ENCODE measurements around the gene AK4. TPM values are rescaled to one million over a fixed set of nuclear protein-coding genes. Genes with fewer than 3 reads are reported as not detected.

The AK4 gene
- polyA plus RNA-seq, 1 donor: 6.9 TPM

- DNase-seq: no peak
Measured at GRCh38 chr1:65176591-65176990, 28.6 kb downstream of the AK4 start.

GRCh38 chr1:65177457-65177856 is 29.5 kb downstream of the AK4 start:
- DNase-seq: no peak

- no peak for DNase-seq
Measured at GRCh38 chr1:65178235-65178634, 30.2 kb downstream of the AK4 start.

- DNase-seq: no peak
Measured at GRCh38 chr1:65179148-65179547, 31.1 kb downstream of the AK4 start.

DNA sequence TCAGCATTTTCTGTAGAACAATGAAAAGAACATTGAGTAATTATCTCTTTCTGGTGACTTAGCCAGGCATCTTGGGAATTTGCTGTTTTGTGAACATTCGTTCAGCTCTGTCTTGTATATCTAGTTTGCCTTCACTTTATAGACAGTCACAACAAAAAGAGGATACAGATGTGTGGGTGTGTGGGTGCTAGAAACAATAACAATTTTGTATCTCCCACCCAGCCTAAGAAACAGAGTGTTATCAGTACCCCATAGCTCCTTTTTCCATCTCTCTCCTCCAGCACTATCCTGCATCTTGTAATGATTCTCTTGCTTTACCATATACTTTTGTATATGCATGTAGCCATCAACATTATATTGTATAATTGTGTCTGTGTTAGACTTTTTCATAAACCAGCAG is 33.0 kb downstream of the AK4 start:
- no peak for DNase-seq

GRCh38 chr1:65182658-65183268 is 34.8 kb downstream of the AK4 start:
- DNase-seq: no peak

DNA sequence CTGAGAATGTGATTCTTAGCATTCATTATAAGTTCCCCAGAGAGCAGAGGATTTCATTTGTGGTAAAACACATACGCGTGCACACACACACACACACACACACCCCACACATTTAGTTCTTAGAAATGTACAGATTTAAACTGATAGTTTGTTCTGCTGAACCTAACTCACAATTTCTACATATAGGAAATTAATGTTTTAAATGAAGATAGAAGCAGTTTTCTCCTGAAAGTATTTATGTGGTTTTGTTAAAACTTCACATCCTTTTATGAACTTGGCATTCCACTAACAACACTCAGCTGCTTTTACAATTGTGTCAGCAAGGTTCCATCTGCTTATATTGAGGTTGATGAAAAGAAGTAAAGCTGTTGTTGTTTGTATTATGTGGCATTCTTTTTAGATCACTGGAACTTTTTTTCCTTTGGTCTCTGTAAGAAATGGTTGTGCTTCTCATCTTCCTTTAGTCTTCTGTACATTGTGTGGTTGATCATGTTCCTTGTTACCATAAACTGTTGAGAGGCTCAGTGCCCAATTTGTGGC is 41.6 kb downstream of the AK4 start:
- DNase-seq: no peak

- no peak for DNase-seq
Measured at GRCh38 chr1:65190229-65190628, 42.2 kb downstream of the AK4 start.

GRCh38 chr1:65193129-65193695 is 45.2 kb downstream of the AK4 start:
- no peak for DNase-seq

- peak; percentile 82 for DNase-seq
Measured at GRCh38 chr1:65195495-65196417, 47.8 kb downstream of the AK4 start.

DNA sequence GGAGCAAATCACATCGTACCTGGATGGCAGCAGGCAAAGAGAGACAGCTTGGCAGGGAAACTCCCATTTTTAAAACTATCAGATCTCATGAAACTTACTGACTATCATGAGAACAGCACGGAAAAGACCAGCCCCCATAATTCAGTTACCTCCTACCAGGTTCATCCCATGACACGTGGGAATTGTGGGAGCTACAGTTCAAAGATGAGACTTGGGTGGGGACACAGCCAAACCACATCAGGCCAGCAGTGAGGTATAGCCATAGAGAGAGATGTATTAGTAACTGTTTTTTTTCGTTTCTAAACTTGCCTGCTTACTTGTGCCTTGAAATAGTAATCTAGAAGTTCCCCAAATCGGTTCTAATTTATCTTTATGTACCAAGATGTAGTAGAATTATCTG is 48.9 kb downstream of the AK4 start:
- DNase-seq: no peak

DNA sequence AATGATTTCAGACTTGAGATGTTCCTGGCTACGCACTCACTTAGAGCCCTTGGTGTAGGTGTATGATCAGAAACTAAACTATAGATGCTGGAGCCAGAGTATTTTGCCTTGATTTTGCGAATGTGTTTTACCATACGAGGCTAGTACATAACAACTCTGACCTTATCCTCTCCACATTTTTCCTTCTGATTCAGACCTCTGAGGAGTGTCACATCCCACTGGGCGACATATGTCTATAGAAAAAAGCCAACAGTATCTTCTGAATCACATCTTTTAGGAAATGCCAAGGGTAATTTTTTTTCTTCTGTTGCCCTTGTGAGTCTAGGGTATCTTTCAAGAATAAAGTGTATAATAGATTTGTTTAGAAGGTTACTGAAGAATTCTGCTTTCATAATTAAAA is 49.6 kb downstream of the AK4 start:
- DNase-seq: no peak

DNA sequence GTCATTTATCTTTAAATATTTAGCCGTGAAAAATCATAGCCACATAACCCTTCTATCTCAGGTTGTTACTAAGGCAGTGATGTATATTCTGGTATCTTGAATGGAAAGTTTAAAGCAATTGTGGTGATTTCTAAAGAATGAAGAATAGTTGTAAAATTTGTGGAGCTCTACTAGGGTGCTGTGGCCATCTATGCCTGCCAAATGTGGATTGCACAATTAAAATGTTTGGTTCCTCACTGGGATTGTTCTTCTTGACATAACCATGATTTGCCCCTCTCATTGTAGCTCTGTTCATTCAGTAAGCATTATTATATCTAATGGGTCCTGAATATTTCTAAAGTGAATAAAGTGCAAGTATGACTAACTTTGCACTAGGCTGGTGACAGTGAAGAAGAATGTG is 50.1 kb downstream of the AK4 start:
- no peak for DNase-seq

- no peak for DNase-seq
Measured at GRCh38 chr1:65200411-65200810, 52.4 kb downstream of the AK4 start.

DNA sequence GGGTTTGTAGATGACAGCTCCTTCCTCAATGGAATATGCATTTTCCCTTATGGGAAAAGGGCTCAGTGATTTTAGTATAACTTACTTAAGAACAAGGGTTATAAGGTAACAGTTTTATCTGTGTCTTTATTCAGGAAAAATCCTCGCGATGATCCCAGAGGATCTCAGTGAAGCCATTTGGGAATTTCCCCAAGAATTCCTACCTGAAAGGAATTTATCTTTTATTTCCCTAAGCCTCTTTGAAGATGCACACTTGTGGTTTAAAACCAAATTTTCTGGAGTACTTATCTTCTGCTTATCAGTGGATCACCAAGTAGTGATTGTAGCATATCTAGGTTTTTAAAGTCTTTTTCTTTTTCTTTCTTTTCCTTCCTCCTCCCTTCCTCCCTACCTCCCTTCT is 58.8 kb downstream of the AK4 start:
- no peak for DNase-seq

DNA sequence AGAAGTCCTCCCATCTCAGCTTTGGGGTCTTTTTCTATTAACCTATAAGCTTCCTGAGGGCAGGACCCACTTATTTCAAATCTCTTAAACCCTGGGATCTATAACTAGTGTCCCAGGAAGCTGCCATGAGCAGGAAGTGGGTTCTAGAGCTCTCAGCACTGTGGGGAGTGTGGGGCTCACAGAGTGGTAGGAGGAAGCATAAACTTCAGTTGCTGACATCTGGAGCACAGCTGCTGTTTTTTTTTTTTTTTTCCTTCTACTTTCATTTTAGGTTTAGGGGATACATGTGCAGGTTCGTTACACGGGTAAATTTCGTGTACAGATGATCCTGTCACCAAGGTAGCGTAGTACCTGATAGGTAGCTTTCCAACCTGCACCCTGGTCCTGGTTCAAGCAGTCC is 59.3 kb downstream of the AK4 start:
- no peak for DNase-seq

GRCh38 chr1:65208563-65208973 is 60.6 kb downstream of the AK4 start:
- peak; percentile 18 for DNase-seq

DNA sequence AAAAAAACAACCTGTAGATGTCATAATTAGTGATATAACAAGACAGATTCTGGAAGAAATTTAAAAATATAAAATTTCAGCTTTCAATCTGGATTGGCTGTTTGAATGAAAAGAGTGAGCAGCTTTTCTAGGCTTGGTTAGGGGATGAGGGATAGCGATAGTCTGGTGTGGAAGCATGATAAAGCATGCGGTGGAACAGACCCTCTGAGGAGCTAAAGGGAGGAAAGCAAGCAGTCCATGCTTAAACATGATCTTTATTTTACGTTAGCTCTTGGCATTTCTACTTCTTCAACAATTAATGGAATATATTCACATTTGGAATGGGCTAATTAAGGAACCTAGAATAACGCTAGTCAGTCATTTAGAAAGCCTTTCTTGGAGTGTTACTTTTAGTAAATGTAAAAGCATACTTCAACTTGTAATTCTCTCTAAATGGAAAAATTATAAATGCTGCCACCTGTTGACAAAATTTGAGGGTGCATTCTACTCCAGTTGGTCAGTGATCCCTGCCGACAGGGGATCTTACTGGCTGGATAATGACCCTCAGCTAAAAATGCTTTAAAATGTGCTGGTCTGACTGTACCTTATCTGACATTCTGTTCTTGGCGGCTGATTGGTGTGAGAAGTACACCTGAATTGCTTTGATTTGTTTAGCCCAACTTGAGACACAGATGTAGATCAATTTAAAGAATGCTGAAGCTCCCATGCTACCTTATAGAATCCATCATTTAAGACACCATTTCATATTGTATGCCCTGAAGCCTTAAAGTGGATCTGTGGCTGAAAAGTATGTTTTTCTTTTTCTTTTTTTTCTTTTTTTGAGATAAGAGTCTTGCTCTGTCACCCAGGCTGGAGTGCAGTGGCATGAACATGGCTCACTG is 61.2 kb downstream of the AK4 start:
- DNase-seq: peak; percentile 63

DNA sequence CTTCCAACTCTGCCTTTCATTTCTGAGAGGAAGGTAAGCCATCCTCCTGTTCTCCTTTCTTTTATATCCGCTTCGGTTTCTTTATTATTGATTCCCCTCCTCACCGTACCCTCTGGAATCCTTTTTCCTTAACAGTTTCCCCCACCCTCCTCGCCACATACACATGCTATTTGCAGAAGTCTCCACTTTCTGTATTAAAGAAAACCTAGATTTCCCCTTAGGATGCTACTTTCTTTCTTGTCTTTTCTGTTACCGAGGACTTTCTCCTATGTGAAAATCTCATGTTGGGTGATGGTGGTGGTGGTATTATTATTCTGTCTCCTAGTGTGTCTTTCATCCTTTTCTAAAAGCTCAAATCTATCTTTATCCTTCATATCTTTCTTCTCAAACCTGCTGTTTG is 62.3 kb downstream of the AK4 start:
- no peak for DNase-seq

- no peak for DNase-seq
Measured at GRCh38 chr1:65211331-65211730, 63.3 kb downstream of the AK4 start.

DNA sequence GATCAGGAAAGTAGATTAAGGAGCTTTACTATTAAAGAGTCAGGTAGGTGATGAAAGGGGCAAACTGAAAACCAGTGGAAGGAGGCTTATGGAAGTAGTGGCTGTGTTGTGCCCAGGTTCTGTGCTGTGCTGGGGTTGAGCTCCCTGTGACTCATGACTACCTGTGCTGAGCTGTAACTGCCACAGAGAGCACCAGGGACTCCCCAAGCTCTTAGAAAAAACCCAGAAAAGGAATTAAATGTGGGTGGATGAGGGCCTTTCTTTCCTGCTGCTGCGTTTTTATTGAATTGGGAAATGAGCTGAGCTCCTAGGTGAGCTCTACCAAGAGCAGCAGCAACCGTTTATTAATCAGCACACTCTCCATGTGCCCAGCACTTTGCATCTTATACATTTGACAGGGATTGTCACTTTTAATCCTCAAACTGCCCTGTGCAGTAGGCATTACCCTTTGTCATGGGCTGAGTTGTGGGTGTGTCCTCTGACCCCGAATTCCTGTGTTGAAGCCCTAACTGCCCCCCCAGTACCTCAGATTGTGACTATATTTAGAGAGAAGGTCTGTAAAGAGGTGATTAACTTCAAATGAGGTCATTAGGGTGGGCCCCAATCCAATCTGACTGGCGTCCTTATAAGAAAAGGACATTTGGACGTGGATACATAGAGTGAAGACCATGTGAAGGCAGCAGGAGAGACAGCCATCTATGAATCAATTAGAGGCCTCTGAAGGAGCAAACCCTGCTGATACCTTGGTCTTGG is 65.4 kb downstream of the AK4 start:
- DNase-seq: no peak

Measured in hindlimb muscle (tissue), 1 donor.